ENCODE results near the gene PKP4.

GRCh38 chr2:158686210-158686691, 229.5 kb downstream of the PKP4 start:
- TF ChIP-seq, protein P1, sequence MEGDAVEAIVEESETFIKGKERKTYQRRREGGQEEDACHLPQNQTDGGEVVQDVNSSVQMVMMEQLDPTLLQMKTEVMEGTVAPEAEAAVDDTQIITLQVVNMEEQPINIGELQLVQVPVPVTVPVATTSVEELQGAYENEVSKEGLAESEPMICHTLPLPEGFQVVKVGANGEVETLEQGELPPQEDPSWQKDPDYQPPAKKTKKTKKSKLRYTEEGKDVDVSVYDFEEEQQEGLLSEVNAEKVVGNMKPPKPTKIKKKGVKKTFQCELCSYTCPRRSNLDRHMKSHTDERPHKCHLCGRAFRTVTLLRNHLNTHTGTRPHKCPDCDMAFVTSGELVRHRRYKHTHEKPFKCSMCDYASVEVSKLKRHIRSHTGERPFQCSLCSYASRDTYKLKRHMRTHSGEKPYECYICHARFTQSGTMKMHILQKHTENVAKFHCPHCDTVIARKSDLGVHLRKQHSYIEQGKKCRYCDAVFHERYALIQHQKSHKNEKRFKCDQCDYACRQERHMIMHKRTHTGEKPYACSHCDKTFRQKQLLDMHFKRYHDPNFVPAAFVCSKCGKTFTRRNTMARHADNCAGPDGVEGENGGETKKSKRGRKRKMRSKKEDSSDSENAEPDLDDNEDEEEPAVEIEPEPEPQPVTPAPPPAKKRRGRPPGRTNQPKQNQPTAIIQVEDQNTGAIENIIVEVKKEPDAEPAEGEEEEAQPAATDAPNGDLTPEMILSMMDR (IDR thresholded peaks at IDR 0.05): no peak
- no peak for TF ChIP-seq POLR2A (IDR thresholded peaks at IDR 0.05)
